ENCODE results near the gene HORMAD2. TPM values are rescaled to one million over a fixed set of nuclear protein-coding genes. Genes with fewer than 3 reads are reported as not detected.

The HORMAD2 gene
- total and polyA plus RNA-seq, 2 donors (not counting 3 experiments of a cell fraction or from before 2014, with no cell fraction given), result not detected

- H2AFZ ChIP-seq (ENCODE audit: low read depth, low read length), result no peak overlapping the region
- no peaks in the 10 kb centered on the region for H3K4me1 ChIP-seq (ENCODE audit: control insufficient read depth, extremely low read depth, insufficient read depth, low read length)
- intact Hi-C loops (cut with micrococcal nuclease) (no loop called here), dilution Hi-C loops (cut with MboI; ENCODE audit: extremely low pct_ligation_motif_present, low sequenced_read_pairs) (no loop called here)
- FAIRE-seq (no peak), DNase-seq (ENCODE audit: low read depth, low spot score) (no peak)
- no TSS peak for BruUV-seq (replicated peaks)
- H3K27ac ChIP-seq (ENCODE audit: insufficient read depth, low read depth, low read length), result no peak overlapping the region
- no peaks in the 10 kb centered on the region for H3K9me1 ChIP-seq (replicated peaks; ENCODE audit: control insufficient read depth, extremely low read depth, insufficient read depth, low read length)
- no peaks in the 10 kb centered on the region for H3K9me3 ChIP-seq (replicated peaks; ENCODE audit: control insufficient read depth, insufficient read depth, low read length)
- ChIA-PET CTCF (interaction anchor here (2.7 to 2.9 kb wide), 2 partner anchors 11 to 73 kb away, joined by 9 to 12 read pairs; no protein-coding TSS in a partner anchor), POLR2A (no interaction called here)
- no peaks in the 10 kb centered on the region for H3K79me2 ChIP-seq (ENCODE audit: control insufficient read depth, insufficient read depth, low read length)
- no peak overlapping the region for H3K9ac ChIP-seq (replicated peaks; ENCODE audit: extremely low read depth, insufficient read depth, low read length)
- H4K20me1 ChIP-seq (replicated peaks; ENCODE audit: control insufficient read depth, extremely low read depth, insufficient read depth, low read length), result no peaks in the 10 kb centered on the region
- no peak overlapping the region for H3K4me2 ChIP-seq (ENCODE audit: insufficient read depth, low read length)
- no peak overlapping the region for H3K4me3 ChIP-seq (replicated peaks in 1 of 3; ENCODE audit: insufficient read depth in 1 of 3, low read depth in 1 of 3, low read length in 3 of 3)
- TF ChIP-seq FOS (IDR thresholded peaks at IDR 0.05; ENCODE audit: borderline replicate concordance, insufficient read depth, low read length) (no peak), MYC (IDR thresholded peaks at IDR 0.05; ENCODE audit: low read depth, low read length) (no peak), EZH2 (IDR thresholded peaks at IDR 0.05; ENCODE audit: borderline replicate concordance, low read depth, low read length, severe bottlenecking) (no peak), POLR2A (IDR thresholded peaks at IDR 0.05; ENCODE audit: low read depth, low read length) (no peak), POLR2AphosphoS5 (IDR thresholded peaks at IDR 0.05; ENCODE audit: insufficient read depth, low read depth, low read length) (no peak), CTCF (IDR thresholded peaks at IDR 0.05; ENCODE audit: extremely low read depth in 1 of 2, insufficient read depth in 1 of 2, low read depth in 1 of 2, low read length in 2 of 2) (no peak), GATA2 (IDR thresholded peaks at IDR 0.05; ENCODE audit: insufficient read depth, insufficient read length, low read depth, low read length) (no peak)
- H3K36me3 ChIP-seq (ENCODE audit: control insufficient read depth in 2 of 2, extremely low read depth in 1 of 2, insufficient read depth in 2 of 2, low read length in 2 of 2), result no peaks in the 10 kb centered on the region
- peaks cover 22 to 30% of the 10 kb centered on the region in 2 experiments for H3K27me3 ChIP-seq (ENCODE audit: control insufficient read depth in 2 of 2, insufficient read depth in 2 of 2, low read length in 2 of 2)
Measured at GRCh38 chr22:30077279-30077880, 2.9 kb upstream of the HORMAD2 start.

All from endothelial cell of umbilical vein (primary cell).